ENCODE data around the gene HNRNPF.

Gene HNRNPF

DNA sequence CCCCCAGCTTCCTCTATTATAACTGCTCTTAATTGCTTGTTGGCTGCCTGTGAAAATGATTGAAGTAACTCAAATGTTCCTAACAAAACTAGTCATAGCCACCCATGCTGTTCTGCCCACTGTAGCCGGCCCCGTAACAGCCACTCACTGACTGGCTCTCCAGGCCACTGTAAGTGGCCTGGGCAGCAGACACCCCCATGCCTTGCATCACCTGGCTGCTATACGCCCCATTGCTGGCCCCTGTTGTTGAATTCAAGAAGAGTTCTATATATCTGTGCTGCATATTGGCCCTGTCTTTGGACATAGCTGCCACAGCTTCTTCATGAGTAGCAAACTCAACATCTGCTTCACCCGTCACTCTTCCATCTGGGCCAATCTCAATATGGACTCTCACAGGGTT is 22.4 kb downstream of the HNRNPF start:
- intact Hi-C loops (cut with micrococcal nuclease), result no loop called here

DNA sequence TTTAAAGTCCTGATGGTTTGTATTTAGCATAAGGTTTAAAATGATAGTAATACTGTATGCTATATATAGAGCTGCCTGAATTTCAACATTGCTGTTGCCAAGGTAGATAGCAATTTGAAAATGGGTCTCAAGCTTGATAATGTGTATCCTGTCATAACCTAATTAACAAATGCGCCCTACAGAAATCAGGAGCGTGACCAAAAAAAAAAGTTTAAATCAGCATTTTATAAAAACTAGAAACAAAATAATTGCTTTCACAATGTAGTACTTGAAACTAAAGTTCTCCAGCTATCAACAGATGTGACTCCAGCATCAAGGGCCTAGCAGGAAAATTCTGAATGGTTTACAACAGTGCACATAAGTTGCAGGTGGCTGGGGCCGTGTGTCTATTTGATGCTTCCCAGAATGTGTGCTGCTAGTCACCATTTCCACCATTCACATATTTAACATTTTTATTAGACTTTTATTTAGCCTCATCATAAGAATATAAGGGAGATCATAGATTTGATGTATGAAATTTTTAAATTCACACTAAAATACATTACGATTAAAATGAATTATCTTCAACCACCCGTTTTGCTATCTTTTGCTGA is 23.5 kb downstream of the HNRNPF start:
- intact Hi-C loops (cut with micrococcal nuclease), result no loop called here
- Mint-ChIP-seq H3K36me3 (ENCODE audit: low read depth) (peaks cover 44% of the 10 kb centered on the region), H3K4me1 (ENCODE audit: low read depth) (peaks cover 26% of the 10 kb centered on the region), H3K27me3 (no peaks in the 10 kb centered on the region), H3K4me3 (no peak overlapping the region), H3K27ac (no peak overlapping the region), H3K9me3 (no peaks in the 10 kb centered on the region)

More for the DNA sequence above, 22.4 kb downstream of the HNRNPF start:
- Mint-ChIP-seq H3K4me1 (ENCODE audit: low read depth) (peaks cover 34% of the 10 kb centered on the region), H3K27ac (no peak overlapping the region), H3K27me3 (no peaks in the 10 kb centered on the region), H3K36me3 (ENCODE audit: low read depth) (peaks cover 54% of the 10 kb centered on the region), H3K4me3 (no peak overlapping the region), H3K9me3 (no peaks in the 10 kb centered on the region)

DNA sequence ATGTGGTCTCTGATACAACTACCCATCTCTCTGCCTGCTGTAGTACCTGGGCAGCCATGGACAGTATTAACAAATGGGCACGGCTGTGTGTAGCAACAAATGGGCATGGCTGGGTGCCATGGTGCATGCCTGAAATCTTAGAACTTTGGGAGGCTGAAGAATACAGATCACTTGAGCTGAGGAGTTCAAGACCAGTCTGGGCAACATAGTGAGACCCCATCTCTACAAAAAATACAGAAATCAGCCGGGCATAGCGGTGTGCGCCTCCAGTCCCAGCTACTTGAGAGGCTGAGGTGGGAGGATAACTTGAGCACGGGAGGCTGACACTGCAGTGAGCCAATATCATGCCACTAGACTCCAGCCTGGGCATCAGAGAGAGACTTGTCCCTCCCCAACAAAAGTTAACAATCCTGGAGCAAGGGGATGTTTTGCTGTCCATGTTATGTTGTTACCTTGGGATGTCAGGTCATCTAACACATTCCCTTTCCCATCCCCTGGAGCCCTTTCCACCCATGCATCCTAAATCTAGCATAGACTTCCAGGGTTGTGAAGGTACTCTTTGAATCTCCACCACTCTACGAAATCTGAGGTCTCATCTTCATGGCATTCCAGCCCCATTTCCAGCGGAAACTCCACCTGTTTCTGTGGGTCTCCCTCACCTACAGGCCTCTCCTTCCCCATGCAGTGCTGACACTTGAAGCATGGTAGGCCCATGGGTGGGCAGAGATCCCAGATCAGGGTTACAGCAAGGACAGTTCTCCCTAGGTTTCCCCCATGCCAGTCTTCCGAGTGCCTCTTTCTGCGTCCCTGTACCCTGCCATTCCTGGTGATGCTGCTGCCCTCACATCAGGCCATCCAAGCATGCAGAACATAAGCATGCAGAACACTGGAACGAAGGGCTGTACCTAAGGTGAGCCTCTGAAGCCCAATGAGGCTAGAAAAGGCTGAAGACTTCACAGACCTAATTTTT is 24.4 kb downstream of the HNRNPF start:
- H3K27ac Mint-ChIP-seq, result no peak overlapping the region
- intact Hi-C loops (cut with micrococcal nuclease), result no loop called here
- no peaks in the 10 kb centered on the region for H3K9me3 Mint-ChIP-seq
- H3K36me3 Mint-ChIP-seq (ENCODE audit: low read depth), result peaks cover 34% of the 10 kb centered on the region
- no peak overlapping the region for H3K4me3 Mint-ChIP-seq
- peaks cover 17% of the 10 kb centered on the region for H3K4me1 Mint-ChIP-seq (ENCODE audit: low read depth)
- H3K27me3 Mint-ChIP-seq, result no peaks in the 10 kb centered on the region

DNA sequence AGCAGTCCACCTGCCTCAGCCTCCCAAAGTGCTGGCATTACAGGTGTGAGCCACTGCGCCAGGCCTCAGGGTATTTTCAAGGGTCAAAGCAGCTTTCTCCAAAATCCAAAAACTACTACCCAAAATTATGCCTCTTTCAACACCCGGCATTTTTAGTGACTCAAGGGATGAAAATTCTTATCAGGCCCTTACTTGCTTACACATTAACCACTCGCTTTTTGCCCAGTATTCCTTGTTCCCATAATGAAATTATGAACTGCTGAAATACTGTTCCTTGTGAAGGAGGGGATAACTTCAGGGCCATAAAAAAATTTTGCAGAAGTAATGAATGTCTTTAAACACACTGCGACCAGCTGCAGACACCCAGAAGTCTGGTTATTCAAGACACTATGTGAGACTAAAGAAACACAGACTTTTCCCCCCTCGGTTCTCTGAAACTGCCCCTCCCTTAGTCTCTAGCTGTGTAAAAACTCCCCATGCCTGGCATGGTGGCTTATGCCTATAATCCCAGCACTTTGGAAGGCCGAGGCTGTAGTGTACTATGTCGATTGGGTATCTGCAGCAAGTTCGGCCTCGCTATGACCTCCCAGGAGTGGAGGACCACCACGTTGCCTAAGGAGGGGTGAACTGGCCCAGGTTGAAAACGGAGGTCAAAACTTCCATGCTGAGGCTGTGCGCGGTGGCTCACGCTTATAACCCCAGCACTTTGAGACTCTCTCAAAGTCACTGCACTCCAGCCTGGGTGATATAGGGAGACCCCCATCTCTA is 25.6 kb downstream of the HNRNPF start:
- Mint-ChIP-seq H3K4me3 (no peak overlapping the region), H3K27me3 (no peaks in the 10 kb centered on the region), H3K27ac (no peak overlapping the region), H3K36me3 (ENCODE audit: low read depth) (peaks cover 23% of the 10 kb centered on the region), H3K4me1 (ENCODE audit: low read depth) (peaks cover 10% of the 10 kb centered on the region), H3K9me3 (no peaks in the 10 kb centered on the region)
- intact Hi-C loops (cut with micrococcal nuclease), result no loop called here

DNA sequence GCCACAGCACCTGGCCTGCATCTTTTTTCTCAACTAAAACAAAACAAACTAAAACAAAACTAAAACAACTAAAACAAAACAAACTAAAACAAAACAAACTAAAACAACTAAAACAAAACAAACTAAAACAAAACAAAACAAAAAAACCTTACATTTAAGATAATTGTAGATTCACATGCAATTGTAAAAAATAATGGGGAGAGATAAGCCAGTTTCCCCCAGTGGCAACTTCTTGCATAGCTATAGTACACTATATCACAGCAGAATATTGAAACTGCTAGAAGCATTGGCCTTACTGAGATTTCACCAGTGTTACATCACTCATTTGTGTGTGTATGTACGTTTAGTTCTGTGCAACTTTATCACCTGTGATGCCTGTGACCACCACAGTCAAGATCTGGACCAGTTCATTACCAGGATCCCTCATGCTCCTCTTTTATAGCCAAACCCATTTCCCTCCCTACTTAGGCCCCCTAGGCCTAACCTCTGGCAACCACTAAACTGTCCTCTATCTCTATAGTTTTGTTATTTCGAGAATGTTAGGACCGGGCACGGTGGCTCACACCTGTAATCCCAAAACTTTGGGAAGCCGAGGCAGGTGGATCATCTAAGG is 28.3 kb downstream of the HNRNPF start:
- Mint-ChIP-seq H3K27ac (no peak overlapping the region), H3K36me3 (ENCODE audit: low read depth) (no peaks in the 10 kb centered on the region)
- intact Hi-C loops (cut with micrococcal nuclease), result no loop called here

DNA sequence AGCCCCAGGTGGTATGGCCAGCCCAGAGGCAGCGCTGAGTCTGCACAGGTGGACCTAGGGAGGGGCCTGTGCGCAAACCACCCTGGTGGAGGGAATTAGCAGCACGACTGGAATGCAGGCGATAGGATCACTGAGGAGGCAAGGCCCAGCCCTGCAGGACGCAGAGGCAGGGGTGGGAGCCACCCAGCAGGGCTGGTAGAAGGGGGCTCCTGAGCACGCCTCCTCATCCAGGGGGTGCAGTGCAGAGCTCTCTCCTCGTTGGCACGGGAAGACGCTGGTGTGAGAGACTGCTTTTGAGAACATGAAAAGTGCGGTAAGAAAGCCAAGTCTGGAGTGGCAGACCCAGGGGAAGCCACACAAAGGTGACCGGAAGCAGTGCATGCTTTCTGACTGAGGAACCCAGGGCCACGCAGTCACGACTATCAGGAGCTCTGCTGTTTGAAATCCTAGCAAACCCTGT is 31.5 kb downstream of the HNRNPF start:
- Mint-ChIP-seq H3K36me3 (ENCODE audit: low read depth) (no peaks in the 10 kb centered on the region), H3K9me3 (no peaks in the 10 kb centered on the region), H3K4me1 (ENCODE audit: low read depth) (no peaks in the 10 kb centered on the region), H3K4me3 (no peak overlapping the region), H3K27ac (no peak overlapping the region), H3K27me3 (no peaks in the 10 kb centered on the region)
- intact Hi-C loops (cut with micrococcal nuclease), result no loop called here

More for the DNA sequence above, 28.3 kb downstream of the HNRNPF start:
- no peak overlapping the region for H3K4me3 Mint-ChIP-seq
- no peaks in the 10 kb centered on the region for H3K9me3 Mint-ChIP-seq
- no peaks in the 10 kb centered on the region for H3K27me3 Mint-ChIP-seq
- no peaks in the 10 kb centered on the region for H3K4me1 Mint-ChIP-seq (ENCODE audit: low read depth)

DNA sequence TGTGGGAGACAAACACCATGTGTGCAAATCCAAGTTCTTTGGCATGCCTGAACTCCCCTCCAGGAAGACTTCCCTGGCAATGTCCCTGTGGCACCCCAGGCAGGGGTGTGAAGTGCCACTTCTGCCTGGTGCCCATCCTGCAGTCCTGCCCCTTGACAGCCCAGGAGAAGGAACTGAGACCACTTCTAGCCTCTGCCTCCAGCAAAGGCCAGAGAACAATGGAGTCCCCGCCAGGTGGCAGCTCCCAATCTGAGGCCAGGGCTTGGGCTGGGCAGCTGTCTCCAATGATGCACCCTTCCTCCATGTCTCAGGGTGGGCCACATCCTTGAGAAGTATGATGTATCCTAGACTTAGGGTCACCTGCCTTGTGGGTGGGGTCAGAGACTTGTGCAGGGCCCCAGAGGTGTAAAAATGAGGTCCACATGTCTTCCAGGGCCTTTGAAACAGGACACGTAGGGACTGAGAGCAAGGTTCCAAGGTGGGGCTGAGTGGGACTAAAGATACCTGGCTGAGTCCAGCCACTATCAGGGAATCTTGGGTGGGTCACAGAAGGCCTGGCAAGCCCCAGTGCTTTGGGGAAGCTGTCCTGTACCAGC is 32.1 kb downstream of the HNRNPF start:
- H3K4me1 Mint-ChIP-seq (ENCODE audit: low read depth), result no peaks in the 10 kb centered on the region
- no peak overlapping the region for H3K4me3 Mint-ChIP-seq
- no peaks in the 10 kb centered on the region for H3K9me3 Mint-ChIP-seq
- no peak overlapping the region for H3K27ac Mint-ChIP-seq
- intact Hi-C loops (cut with micrococcal nuclease), result no loop called here
- no peaks in the 10 kb centered on the region for H3K36me3 Mint-ChIP-seq (ENCODE audit: low read depth)
- no peaks in the 10 kb centered on the region for H3K27me3 Mint-ChIP-seq

DNA sequence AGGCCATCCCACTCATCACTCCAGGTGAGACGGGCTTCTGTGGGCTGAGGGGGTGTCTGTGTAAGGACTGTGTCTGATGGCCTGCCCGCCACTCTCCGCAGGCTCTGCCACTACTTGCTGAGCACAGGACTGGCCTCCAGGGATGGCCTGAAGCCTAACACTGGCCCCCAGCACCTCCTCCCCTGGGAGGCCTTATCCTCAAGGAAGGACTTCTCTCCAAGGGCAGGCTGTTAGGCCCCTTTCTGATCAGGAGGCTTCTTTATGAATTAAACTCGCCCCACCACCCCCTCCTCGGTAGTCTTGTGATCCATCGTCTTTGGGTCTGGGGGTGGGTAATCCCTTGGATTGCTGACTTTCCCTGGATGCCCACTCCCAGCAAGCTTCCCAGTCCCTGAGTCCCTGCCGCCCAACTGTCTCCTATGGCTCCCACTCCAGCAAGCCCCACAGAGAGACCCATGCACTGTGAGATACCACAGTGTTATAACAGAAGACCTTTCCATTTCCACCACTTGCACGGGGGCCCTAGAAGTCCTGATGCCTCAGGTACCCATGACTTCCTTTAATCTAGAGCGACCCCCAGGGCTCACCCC is 32.8 kb downstream of the HNRNPF start:
- Mint-ChIP-seq H3K9me3 (no peaks in the 10 kb centered on the region), H3K27ac (no peak overlapping the region), H3K4me1 (ENCODE audit: low read depth) (no peaks in the 10 kb centered on the region), H3K27me3 (no peaks in the 10 kb centered on the region), H3K36me3 (ENCODE audit: low read depth) (no peaks in the 10 kb centered on the region), H3K4me3 (no peak overlapping the region)
- intact Hi-C loops (cut with micrococcal nuclease), result no loop called here

DNA sequence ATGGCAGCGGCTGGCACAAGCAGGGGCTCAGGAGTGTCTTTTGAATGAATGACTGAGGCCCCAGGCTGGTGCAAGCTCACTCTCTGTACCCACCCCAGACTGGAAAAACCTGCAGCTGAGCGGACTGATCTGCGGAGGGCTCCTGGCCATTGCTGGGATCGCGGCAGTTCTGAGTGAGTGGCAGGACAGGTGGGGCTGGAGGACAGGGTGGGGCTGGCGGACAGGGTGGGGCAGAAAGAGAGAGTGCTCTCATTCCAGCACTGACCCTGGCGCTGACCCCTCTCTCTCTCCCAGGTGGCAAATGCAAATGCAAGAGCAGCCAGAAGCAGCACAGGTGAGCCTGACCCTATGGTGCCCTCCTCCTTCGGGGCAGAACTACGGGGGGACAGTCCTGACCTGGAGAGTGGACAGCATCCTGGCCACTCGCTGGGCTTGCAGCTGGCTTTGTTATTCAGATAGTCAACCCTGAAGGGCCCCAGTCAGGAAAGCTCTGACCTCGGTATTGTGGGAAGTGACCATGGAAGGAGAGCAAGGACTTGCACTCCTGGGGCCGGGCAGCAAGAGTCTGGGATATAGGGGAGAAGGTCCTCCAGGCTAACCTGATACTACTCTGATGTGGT is 33.5 kb downstream of the HNRNPF start:
- H3K4me1 Mint-ChIP-seq (ENCODE audit: low read depth), result no peaks in the 10 kb centered on the region
- intact Hi-C loops (cut with micrococcal nuclease), result no loop called here
- H3K4me3 Mint-ChIP-seq, result no peak overlapping the region
- H3K36me3 Mint-ChIP-seq (ENCODE audit: low read depth), result no peaks in the 10 kb centered on the region
- H3K9me3 Mint-ChIP-seq, result no peaks in the 10 kb centered on the region
- no peak overlapping the region for H3K27ac Mint-ChIP-seq
- no peaks in the 10 kb centered on the region for H3K27me3 Mint-ChIP-seq

DNA sequence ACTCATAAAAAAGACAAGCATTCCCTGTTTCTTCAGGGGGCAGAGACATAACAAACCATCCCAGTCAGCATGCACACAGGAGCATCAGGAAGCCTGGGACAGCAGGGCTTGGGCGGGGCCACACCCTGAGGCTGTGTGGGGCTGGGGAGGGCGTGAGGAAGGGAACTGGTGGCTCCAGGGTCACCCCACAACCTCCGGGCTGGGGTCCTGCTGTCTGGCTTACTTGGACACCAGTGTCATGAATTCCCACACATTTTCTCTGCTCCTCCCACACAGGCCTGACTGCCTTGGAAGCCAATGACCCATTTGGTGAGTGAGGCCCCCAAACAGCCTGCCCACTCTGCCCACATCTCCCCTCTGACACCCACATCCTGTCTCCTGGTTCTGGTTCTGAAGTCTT is 34.8 kb downstream of the HNRNPF start:
- H3K27ac Mint-ChIP-seq, result no peak overlapping the region
- no peaks in the 10 kb centered on the region for H3K27me3 Mint-ChIP-seq
- no peaks in the 10 kb centered on the region for H3K36me3 Mint-ChIP-seq (ENCODE audit: low read depth)
- no peak overlapping the region for H3K4me3 Mint-ChIP-seq
- no peaks in the 10 kb centered on the region for H3K4me1 Mint-ChIP-seq (ENCODE audit: low read depth)
- H3K9me3 Mint-ChIP-seq, result no peaks in the 10 kb centered on the region
- intact Hi-C loops (cut with micrococcal nuclease), result no loop called here

DNA sequence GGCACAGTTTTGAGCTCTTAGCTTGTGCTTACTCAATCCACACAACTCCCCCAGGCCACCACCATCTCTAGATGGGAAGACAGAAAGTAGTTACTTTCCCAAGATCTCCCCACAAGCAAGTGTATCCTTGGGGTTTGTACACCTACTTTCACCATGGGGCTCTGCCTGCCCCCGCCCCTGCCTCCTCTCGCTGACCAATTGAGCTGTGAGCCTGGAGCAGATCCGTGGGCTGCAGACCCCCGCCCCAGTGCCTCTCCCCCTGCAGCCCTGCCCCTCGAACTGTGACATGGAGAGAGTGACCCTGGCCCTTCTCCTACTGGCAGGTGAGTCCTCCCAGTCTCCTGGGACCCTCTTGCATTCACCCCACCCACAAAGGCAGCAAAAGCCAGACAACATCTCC is 35.5 kb downstream of the HNRNPF start:
- H3K27me3 Mint-ChIP-seq, result no peaks in the 10 kb centered on the region
- no peak overlapping the region for H3K27ac Mint-ChIP-seq
- H3K36me3 Mint-ChIP-seq (ENCODE audit: low read depth), result no peaks in the 10 kb centered on the region
- no peaks in the 10 kb centered on the region for H3K4me1 Mint-ChIP-seq (ENCODE audit: low read depth)
- H3K4me3 Mint-ChIP-seq, result no peak overlapping the region
- intact Hi-C loops (cut with micrococcal nuclease), result no loop called here
- no peaks in the 10 kb centered on the region for H3K9me3 Mint-ChIP-seq

DNA sequence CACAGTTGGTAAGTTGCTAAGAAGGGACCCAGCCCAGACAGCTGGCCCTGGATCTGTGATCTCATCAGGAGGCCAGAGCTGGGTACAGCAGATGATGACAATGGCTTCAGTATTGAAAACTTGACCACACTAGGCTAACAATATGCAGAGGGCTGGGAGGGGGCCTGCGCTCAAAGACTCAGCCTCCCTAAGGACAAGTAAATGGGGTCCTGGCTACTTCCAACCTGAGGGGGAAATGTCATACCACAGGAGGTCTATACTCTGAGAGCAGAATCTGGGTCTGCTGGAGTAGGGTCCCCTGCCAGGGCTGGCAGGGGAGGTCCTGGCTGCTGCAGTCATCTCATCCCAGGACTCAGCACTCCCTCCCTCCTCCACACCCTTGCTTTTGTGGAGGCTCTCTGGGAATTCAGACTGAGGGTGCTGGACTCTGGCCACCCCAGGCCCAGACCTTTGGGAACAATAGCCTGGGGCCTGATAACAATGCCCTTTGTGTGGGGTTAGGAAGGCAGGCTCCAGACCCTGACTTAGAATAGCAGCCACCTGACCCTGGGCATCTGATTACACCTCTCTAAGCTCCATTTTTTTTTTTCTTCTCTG is 36.1 kb downstream of the HNRNPF start:
- no peaks in the 10 kb centered on the region for H3K9me3 Mint-ChIP-seq
- no peaks in the 10 kb centered on the region for H3K36me3 Mint-ChIP-seq (ENCODE audit: low read depth)
- intact Hi-C loops (cut with micrococcal nuclease), result no loop called here
- no peaks in the 10 kb centered on the region for H3K4me1 Mint-ChIP-seq (ENCODE audit: low read depth)
- no peaks in the 10 kb centered on the region for H3K27me3 Mint-ChIP-seq
- H3K27ac Mint-ChIP-seq, result no peak overlapping the region
- H3K4me3 Mint-ChIP-seq, result no peak overlapping the region

Measured in dendritic cell treated with granulocyte-macrophage colony-stimulating factor and Interleukin-4, amounts not matched to agents 40 ng/mL and 50 ng/mL, for 4 days (primary cell).